GM12864 (cell line): ENCODE measurements around the gene PIAS3.

Experiments
- DNase-seq: peaks from one replicate; pipeline ENCODE4 v3.0.0-alpha.2; 2011; ENCODE audit warnings: low read depth
- H3K4me3 ChIP-seq: 2 replicates; pipeline ENCODE4 v1.5.1; 2011; ENCODE audit warnings: mild to moderate bottlenecking, low read depth, low read length, control low read depth
- TF ChIP-seq, protein P1 (sequence below): IDR thresholded peaks from 2 replicates; pipeline ENCODE4 v1.5.1; 2011; ENCODE audit warnings: low read depth, mild to moderate bottlenecking, moderate library complexity, low read length, control low read depth, inconsistent platforms; ENCODE audit errors: missing control alignments

The PIAS3 gene

DNA sequence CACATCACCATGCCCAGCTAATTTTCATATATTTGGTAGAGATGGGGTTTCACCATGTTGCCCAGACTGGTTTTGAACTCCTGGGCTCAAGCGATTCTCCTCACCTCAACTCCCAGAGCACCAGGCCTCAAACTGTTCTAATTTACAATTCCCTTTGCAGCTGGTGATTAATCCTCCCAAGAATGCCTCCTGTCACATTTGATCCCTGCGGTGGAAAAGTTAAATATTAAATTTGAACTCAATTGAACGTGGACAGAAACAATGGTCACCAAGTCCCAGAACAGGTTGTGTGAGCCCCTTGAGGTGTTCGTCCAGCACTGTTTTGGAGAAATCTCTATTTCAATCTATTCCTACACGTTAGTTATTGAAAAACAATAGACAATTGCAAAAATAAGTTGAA is 28.8 kb upstream of the PIAS3 start:
- no peak for DNase-seq
- TF ChIP-seq, protein P1, sequence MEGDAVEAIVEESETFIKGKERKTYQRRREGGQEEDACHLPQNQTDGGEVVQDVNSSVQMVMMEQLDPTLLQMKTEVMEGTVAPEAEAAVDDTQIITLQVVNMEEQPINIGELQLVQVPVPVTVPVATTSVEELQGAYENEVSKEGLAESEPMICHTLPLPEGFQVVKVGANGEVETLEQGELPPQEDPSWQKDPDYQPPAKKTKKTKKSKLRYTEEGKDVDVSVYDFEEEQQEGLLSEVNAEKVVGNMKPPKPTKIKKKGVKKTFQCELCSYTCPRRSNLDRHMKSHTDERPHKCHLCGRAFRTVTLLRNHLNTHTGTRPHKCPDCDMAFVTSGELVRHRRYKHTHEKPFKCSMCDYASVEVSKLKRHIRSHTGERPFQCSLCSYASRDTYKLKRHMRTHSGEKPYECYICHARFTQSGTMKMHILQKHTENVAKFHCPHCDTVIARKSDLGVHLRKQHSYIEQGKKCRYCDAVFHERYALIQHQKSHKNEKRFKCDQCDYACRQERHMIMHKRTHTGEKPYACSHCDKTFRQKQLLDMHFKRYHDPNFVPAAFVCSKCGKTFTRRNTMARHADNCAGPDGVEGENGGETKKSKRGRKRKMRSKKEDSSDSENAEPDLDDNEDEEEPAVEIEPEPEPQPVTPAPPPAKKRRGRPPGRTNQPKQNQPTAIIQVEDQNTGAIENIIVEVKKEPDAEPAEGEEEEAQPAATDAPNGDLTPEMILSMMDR = no peak

DNA sequence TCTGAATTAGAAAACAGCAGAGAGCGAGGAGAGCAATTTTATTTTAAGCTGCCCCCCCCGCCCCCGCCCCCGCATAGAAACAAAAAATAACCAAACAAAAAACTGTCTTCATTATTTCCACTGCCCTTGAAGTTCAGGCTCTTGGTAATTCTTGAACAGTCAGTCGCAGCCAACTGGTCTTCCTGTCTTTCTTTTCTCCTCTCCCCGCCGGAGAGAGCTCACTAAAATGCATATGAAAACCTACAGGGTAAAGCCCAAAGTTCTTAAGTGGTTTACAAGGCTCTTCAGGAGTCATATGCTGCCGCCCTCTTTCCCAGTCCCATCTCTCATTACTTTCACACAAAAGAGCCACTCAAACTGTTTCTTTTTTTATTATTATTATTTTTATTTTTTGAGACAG is 27.9 kb upstream of the PIAS3 start:
- TF ChIP-seq, protein P1 = no peak
- H3K4me3 ChIP-seq = no peak overlapping the region
- DNase-seq = no peak

More for the DNA sequence above, 28.8 kb upstream of the PIAS3 start:
- no peak overlapping the region for H3K4me3 ChIP-seq

DNA sequence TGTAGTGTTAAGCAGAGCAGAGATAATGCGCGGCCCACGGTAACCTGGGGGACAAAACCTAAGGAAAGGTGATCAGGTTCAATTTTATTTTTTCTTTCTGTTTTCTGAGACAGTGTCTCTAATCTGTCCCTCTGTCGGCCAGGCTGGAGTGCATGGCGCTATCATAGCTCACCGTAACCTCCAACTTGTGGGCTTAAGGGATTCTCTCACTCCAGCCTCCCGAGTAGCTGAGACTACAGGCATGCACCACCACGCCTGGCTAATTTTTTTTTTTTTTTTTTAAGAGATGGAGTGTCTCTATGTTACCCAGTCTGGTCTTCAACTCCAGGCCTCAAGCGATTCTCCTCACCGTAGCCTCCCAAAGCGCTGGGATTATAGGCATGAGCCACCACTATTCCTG is 27.5 kb upstream of the PIAS3 start:
- TF ChIP-seq, protein P1 = no peak
- DNase-seq = no peak

DNA sequence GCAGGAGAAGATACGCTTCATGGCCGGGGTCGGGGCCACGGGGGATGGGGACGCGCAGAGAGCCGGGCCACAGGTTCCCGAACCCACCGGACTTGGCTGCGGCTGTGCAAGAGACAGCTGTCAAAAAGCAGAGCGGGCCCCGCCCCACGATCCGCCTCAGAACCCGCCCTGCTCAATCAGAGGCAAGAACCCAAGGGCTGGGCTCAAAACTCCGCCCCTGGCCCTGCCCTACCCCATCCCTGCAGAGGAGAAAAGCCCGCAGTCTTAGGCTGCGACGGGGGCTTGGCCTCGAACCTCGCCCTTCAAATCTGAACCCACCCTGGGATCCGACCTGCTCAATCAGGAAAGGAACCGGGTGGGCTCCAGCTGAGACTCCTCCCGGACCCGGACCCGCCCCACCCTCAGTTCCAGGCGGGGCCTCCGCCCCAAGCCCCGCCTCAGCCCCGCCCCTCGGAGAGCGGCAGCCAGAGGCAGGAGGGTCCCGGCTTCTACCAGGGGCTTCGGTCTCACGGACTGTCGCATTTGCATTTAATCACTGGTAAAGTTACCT is 26.9 kb upstream of the PIAS3 start, which contains the start of gene ANKRD35:
Gene ANKRD35, minus strand, starts transcription at position 129 of the 550 bp plus-strand sequence. Its CDS starts 108 bp downstream, at position 21.
- TF ChIP-seq, protein P1 = no peak
- DNase-seq = peak; percentile 25
- H3K4me3 ChIP-seq = peak within 1 kb of the TSS; percentile 68

More for the DNA sequence above, 27.5 kb upstream of the PIAS3 start:
- peak overlapping the region; percentile 68; the same call in 1 of the 2 replicates for H3K4me3 ChIP-seq

DNA sequence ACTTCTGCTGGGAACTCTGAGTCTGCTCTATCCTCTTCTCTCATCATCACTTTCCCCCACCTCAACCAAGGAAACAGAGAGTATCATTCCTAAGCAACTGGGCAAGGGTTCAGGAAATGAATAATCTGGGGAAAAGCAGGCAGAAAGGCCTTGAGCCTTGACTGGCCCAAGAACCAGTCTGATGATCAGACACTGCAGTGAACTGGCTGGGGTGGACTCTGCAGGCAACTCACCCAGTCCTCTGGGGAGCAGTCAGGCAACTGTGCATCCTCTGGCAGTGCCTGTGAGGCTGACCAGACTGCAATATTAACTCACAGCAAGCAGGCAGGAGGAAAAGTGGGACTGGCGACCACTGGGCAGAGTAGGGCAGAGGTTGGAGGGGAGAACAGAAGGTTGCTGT is 25.8 kb upstream of the PIAS3 start:
- H3K4me3 ChIP-seq = no peak overlapping the region
- TF ChIP-seq, protein P1 = no peak
- DNase-seq = no peak

DNA sequence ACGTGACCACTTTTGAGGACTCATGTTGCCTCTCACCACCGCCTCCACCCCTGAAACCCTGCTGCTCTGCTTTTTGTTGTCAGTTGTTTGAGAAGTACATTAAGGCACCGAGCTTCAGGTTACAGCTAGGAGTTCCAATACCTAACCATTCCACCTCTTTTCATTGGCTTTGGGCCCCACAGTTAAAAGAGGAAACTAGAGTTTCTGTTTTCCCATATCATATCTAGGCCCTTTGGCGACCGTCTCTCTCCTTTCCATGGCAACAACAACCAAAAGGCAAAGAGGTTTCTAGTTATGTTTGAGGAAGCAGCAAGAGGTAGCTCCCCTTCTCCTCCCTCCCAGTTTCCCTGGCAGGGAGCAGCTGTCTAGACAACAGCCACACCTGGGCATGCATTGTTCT is 20.9 kb upstream of the PIAS3 start:
- H3K4me3 ChIP-seq = no peak overlapping the region
- DNase-seq = no peak
- TF ChIP-seq, protein P1 = no peak

DNA sequence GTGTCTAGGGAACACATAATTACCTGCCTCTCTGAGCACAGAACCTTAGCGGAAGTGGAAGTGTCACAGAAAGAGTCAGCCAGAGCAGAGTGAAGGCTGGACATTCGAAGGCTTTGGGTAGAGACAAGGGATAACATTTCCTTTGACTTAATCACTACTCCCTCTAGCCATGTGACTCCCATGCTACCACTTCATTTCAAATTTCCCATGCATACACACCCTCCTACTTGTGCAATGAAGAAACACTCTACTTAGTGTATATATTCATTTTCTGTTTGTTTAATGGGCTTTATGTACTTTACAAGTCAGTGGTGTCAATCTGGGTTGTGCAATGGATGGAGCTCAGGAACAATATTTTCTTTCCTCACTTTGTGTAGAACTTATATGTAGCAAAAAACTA is 19.8 kb upstream of the PIAS3 start:
- TF ChIP-seq, protein P1 = no peak
- DNase-seq = no peak
- no peak overlapping the region for H3K4me3 ChIP-seq
